Kidney capillary endothelial cell (primary cell): ENCODE data around the gene ECHDC3.
A peak's percentile ranks its signal among the peaks of the same experiment; 100 is the strongest.

ENCODE experiments used
- DNase-seq: peaks from one replicate; pipeline ENCODE4 v3.0.0-alpha.2; 2018; ENCODE audit warnings: low spot score

ECHDC3 gene

DNA sequence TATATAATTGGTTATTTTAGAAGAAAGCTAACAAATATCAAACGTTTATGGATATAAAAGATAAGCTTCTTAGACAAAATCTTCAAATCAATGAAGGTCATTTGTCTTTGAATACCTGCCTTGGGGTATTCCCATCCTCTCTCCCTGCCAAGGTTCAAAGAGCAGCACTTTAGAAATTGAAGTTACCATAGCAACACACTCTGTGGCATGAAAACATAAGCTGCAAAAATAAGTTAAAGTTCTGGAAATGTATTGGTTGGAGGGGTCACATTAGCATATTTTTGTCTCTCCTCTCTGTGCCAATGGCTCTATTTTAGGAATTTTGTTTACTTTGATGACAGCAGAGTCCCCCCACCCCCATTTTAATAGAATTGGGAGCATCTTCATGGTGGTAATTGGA is 12.0 kb downstream of the ECHDC3 start:
- DNase-seq, result no peak

DNA sequence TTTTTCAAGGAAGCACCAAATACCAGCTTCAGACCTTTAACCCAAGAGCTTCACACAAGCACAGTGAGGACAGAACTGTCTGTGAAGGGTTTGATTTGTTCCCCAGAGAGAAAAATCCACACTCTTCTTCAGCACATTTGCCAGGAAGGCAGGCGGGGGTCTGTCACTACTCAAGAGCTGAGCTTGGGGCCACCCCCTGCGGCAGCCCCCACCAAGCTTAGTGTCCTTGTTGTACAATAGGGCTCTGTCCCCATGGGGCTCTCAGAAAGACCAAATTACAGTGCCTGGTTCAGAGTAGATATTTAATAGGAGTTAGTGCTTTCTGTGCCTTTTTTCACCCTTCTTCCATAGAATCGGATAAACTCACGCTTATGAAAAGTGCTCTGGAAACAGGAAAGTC is 12.4 kb downstream of the ECHDC3 start:
- no peak for DNase-seq

DNA sequence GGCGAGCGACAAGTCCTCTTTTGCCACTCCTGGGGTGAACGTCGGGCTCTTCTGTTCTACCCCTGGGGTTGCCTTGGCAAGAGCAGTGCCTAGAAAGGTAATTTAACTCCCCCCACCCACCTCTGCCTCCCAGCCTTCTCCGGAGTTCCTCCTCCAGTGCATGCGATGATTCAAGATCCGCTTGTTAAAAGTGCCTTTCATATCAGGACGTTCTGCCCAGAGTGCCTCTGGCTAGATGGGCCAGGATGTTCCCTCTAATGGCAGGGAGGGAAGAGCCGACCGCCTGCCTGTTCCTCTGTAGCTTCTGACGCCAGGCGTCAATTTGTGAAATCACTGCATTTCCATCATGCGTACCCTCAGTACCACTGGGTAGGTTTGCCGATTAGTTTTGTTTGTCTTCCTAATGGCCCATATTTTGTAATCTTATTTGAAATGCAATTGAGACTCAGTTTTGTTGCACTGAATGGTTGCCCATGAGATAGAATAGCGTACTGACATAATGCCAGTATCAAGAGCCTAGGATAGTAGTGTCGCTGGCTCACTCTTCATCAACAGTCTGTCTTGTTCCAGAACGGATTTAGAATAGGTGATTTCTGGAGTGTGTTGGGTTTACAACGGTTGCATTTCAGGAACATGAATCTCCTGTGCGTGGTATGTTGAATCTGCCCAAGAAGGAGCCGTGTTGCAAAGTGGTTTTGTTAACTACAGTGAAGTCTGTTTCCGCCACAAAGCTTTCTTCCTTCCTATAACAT is 13.5 kb downstream of the ECHDC3 start:
- no peak for DNase-seq

DNA sequence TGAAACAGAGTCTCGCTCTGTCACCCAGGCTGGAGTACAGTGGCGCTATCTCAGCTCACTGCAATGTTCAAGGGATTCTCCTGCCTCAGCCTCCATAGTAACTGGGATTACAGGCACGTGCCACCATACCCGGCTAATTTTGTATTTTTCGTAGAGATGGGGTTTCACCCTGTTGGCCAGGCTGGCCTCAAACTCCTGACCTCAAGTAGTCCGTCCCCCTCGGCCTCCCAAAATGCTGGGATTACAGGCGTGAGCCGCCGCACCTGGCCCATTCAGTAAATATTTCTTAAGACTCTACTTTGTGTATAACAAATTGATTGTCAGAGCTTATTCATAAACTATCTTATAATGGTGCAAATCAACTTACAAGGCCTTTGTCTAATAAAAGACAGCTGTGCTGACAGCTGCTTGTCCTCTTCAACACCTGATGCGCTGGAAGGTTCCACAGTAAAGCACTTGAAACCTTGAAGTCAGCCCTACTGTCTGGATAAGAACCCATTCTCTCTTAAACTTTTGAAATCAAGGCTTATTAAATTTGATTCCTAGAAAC is 14.7 kb downstream of the ECHDC3 start:
- no peak for DNase-seq

DNA sequence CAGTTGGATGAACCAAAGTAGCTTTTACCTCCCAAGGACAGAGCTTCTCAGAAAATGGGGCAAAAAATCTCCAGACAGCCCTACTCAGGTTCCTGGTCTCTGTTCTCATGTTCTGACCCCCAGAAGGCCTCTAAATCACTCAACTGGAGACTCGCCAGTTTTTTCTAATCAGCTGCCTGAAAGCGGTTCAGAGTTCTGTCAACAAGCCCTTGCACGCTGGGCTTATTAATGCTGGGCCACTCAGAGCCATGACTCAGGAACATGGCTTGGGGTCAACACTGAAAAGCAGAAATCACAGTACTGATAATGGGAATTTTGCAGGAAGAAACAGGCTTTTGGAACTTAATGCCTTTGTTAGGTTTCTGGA is 15.3 kb downstream of the ECHDC3 start:
- DNase-seq, result no peak

DNA sequence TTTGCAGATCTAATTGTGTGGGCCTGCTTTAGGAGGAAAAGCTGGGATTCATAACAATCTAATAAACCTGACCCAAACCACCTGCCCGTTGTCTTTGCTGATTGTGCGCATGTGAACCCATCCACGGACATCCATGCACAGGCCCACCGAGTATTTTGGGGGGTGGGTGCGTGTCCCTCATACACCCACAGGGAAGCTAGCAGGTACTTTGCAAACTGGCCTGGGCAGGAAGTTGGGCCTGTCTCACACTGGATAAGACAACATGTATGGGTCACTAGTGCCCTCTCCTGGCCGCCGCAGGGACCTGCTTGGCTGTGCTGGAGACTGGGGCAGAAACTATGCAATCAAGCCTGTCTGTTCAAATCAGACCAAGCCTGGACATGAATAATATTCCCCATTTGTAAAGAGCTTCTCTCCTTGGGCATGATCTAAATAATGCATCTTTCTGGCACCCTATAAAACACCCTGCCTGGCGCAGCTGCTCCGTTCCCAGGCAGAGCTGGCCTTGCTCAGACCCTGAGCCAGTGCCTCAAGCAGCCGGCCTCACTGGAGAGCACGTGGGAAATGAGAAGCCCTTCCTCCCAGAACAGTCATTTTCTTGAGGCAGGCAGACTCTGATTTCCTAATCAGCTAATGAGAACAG is 15.8 kb downstream of the ECHDC3 start:
- peak; percentile 76 for DNase-seq

DNA sequence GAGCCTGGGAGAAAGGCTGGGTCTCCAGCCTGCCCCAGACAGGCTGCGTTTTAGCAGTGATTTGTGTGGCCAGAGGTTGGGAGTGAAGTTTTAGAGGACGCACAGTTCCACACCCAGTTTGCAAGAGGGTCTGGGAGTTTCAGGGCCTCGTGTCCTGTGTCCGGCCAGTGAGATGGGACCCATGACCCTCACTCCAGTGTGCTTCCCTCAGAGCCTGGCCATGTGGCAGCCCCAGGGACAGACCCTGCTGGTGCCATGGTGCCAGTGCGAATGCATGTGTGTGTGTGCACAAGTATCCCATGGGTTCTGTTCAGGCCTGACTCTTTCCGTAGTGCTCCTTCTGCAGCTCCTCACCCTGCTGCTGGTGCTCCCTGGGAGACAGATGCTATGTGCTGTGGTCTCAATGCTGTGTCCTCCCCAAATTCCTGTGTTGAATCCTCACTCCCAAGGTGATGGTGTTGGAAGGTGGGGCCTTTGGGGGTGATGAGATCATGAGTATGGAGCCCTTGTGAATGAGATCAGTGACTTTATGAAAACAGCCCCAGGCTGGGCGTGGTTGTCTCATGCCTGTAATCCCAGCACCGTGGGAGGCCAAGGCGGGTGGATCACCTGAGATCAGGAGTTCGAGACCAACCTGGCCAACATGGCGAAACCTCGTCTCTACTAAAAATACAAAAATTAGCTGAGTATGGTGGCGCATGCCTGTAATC is 16.5 kb downstream of the ECHDC3 start:
- no peak for DNase-seq

DNA sequence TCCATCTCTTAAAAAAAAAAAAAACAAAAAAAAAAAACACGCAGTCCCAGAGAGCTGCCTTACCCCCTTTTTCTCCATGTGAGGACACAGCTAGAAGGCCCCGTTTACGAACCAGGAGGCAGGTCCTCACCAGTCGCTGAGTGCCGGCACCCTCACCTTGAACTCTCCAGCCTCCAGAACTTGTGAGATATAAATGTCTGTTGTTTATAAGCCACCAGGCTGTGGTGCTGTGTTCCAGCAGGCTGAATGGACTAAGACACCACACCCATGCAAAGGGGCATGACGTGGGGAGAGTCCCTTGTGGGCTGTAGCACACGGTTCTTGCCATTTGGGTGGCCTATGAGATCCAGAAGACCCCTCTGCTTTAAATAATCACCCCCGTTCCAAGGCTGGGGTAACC is 17.2 kb downstream of the ECHDC3 start:
- no peak for DNase-seq

DNA sequence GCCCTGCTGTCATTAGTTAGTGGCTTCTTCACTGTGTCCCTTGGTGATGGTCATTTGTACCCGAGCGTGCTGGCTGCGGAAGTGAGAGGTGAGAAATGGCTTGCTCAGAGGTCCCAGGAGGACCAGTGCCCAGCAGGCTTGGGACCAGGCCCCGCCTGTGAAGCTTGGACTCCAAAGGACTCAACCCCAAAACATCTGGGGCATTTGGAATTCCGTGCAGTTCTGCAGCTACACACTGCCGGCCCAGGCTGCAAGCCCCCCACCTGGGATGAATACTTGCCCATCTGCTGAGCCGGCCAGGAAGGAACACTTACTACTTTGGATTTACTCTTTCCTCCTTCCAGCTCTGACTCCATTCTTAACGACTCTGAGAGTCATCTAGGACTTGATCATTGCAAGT is 18.0 kb downstream of the ECHDC3 start:
- no peak for DNase-seq

DNA sequence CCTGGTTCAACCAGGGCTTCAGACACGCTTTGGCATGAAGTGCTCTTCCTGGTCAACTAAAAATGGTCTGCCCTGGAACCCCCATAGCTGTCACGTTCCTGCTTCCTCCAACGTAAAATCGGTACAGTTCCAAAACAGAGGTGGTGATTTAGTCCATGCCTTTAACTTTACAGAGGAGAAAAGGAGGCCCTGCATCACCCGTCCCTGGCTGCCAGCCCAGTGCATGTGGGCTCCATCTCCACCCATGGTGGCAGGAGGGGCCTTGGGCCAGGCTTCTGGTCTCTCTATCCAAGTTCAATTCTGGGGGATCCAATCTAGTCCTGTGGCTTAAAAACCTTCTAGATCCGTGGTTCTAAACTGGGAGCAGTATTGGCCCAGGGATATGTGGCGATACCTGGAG is 18.7 kb downstream of the ECHDC3 start:
- no peak for DNase-seq

DNA sequence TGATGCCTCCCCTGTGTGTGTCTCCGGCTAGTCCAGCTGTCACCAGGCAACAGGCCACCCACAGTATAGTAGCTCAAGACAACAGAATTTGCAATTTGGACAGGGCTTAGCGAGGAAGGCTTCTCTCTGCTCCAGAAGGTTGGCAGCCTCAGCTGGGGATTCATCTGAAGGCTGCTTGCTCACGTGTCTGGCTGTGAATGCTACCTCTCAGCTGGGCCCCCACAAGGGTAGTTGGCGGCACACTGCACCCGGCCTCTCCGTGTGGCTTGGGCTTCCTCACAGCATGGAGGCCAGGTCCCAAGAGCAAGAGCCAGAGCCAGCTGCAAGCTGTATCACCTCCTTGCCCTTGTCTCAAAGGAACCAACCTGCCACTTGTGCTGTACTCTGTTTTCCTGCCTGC is 19.2 kb downstream of the ECHDC3 start:
- no peak for DNase-seq

DNA sequence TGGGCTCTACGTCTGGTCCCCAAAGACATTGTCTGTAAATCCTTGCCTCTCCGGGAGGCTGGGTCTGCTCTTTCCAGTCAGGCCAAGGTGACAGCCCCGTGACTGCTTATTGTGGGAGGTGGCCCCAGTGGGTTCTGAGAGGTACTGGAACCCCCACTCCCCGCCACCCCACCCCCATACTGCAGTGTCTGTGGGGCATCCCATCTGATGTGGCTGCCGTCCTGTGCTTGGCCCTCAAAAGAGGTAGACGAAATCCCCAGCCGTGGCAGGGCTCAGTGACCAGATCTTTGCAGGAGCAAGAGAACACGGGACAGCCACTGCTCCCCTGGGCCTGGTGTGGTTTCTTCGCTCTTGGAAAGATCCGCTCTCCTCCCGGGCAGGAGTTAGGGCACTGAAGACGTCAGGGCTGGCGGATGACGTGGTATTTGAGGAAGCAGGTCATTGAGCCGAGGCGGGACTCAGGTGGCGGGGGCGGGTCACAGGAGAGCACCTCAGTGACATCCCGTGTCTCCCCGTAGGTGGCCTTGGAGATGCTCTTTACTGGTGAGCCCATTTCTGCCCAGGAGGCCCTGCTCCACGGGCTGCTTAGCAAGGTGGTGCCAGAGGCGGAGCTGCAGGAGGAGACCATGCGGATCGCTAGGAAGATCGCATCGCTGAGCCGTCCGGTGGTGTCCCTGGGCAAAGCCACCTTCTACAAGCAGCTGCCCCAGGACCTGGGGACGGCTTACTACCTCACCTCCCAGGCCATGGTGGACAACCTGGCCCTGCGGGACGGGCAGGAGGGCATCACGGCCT is 20.7 kb downstream of the ECHDC3 start:
- no peak for DNase-seq

DNA sequence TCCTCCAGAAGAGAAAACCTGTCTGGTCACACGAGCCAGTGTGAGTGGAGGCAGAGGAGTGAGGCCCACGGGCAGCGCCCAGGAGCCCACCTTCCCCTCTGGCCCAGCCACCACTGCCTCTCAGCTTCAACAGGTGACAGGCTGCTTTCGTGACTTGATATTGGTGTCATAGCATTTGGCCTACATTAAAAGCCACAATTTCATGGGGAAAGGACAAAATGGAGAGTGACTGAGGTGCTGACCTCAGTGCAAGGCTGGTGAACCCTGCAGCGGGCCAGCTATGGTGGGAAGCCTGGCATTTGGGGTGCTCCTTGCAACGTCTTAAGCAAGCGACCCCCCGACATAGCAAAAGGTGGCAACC is 21.3 kb downstream of the ECHDC3 start:
- DNase-seq, result no peak

DNA sequence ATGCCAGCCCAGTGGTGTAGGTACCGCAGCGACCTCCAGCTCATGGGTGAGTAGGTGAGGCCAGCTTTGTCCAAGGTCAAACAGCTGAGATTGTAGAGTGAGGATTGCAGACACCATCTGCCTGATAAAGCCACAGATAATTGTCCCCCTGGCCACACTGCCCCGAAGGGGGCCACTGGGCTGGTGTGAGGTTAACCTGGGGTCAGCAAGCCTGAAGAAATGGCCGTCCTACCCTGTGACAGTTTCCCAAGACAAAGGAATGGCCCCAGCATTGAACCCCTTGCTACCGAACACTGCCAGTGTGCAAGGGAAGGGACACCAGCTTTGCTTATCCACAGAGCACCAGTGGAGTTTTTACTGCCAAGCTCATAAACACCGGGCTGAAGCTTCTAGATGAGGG is 23.0 kb downstream of the ECHDC3 start:
- no peak for DNase-seq

DNA sequence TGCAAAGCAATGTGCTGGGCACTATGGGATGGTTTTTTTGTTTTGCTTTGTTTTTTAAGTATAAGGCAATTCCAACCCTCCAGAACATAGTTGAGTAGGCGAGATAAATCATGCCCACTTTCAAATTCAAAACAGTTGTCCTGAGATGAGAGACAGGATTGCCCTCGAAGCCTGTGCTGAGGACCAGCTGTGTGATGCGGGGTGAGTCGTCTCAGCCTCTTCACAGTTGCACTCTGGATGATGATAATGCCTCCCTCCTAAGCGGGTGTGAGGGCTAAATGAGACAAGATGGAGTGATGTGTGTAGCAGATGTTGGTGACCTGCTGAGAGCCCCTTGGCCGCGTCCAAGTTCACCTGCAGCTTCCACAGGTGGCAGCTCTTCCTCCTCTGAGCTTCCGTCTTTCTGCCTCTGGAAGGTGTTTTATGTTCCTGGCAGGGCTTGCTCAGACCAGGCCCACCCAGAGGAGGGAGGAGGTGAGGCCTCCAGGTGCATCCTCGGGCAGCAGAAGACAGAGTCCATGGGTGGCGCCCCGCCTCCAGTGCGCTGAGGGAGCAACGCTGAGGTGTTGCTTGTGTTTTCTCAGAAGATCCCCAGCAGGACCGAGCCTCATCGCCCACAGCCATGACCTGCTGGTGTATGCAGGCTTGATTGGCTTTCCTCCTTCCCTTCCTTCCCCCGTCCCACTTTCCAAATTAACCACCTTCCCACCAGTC is 30.6 kb downstream of the ECHDC3 start:
- DNase-seq, result no peak

DNA sequence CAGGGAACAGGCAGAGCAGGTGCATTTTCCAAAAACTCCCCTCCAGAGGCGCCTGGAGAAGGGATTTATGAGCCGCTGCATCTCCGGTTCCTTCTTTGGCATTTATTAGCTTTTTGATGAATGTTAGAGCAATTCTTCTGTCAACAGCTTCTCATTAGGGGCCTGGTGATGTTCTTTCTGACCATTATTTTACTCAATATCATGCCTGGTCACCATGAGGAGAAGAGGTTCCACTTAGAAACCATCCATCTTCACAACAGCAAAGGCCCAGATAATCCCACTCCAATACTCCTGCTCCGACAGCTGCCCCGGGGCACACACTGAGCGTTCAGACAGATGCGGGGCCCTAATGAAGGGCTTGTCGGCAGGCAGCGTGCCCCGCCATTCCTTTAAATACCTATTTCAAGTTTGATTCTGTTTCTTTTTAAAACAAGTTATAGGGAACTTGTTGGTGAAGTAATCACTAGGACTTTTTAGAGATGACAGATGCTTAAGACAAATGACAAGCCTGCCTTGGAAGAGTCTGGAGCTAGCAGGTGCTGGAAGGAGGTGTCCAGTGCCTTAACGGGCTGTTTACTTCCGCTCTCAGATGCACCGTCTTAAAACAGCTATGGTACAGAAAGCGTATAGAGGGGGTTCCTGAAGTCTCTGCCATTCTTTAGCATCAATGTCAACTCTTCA is 31.7 kb downstream of the ECHDC3 start:
- DNase-seq, result no peak

DNA sequence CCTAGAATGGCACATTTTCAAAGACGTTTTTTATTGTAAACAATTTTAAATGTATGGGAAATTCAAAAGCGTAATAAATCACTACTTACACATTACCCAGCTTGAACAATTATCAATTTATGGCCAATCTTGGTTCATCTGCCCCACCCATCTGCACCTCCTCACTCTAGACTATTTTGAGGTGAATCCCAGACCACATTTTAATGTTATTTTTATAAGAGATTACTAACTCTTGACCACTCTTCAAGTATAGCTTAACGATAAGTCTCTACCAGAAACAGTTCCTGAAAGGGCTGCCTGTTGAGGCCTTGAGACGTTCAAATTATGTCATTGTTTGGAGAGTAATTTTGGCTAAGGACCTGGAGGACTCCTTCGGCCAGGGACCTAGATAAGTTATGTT is 33.2 kb downstream of the ECHDC3 start:
- no peak for DNase-seq

DNA sequence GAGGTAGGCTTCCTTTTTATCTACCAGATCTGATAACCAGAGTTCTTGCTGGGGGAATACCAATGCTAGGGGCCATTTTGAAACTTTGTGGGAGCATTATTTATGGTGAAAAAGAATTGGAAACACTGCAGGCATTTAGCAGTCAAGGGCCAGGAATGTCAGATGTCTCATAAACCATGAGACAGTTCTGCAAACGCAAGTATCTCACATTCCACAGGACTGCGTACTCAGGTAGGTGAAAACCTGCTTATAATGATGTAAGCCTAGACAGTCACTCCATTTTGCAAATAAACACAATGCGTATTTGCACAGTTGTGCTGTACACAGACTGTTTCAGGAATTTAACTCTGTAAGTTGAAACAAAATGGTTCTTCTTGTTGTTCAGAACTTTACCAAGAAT is 33.9 kb downstream of the ECHDC3 start:
- no peak for DNase-seq

DNA sequence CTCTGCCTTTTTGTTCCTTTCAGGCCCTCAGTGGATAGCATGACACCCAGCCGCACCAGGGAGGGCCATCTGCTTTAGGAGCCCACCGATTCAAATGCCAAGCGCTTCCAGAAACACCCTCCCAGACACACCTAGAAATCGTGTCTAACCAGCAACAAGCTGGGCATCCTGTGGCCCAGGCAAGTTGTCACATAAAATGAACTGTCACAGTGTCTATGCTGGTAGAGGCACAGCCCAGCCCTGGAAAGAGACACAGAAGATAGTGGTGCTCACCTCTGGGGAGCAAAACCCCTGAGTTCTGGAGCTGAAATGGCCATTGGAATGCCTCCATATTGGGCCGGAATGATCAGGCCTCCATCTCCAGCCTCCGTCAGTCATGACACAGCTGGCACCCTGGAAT is 38.9 kb downstream of the ECHDC3 start:
- no peak for DNase-seq

DNA sequence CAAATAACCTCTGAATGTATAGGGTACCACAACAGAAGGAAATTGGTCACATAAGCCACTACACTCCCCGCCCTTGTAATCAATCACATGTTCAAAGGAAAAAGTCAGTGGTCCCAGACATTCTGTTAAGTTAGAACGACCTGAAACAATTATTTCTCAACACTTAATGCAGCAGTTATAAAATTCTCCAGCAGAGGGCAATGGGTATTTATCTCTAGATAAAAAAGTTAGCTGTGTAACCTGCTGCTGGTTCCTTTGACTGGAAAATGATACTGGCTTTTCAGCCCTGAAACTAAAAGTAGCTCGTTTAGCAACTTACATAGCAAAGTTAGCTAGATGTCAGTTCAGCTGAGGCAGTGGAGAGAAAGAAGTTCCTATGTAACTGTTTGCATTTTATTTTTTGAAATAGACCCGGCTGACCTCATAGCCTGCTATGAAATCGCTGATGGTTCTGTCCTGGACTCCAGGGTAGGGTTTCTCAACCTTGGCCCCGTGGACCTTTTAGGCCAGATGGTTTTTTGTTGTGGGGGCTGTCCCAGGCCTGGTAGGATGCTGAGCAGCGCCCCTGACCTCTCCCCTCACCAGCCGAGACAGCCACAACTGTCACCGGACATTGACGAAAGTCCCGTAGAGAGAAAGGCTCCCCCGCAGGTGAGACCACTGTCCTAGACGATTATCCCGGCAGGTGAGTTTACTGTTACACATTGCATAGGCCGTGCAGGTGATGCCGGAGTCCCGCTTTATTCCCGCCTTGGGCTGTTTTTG is 40.8 kb downstream of the ECHDC3 start:
- peak; percentile 67 for DNase-seq

DNA sequence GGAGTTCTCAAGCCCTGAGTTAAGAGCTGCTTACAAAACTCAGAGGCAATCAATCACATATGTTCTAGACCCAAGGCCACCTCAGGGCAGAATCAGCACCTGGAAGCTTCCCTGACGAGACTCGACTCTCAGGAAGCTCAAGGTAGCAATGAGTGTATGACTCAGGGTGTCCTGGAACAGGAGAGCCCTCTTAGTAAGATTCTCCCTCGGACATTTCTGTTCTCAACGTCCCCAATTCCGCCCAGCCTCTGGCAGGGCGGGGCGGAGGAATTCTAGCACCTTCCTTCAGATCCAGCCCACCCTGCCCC is 41.3 kb downstream of the ECHDC3 start:
- DNase-seq, result no peak
